ENCODE measurements around the gene CDC42EP1. TPM values are rescaled to one million over a fixed set of nuclear protein-coding genes. Genes with fewer than 3 reads are reported as not detected.
A peak's percentile ranks its signal among the peaks of the same experiment; 100 is the strongest.

CDC42EP1 gene
- total and polyA plus RNA-seq, 8 donors = 30.8 to 84.3 (median 49.8) TPM

- TF ChIP-seq CTCF (IDR thresholded peaks at IDR 0.05) = no peak
- H3K9me3 ChIP-seq = no peaks in the 10 kb centered on the region
- peak in 2 of 4 donors; percentile 50 to 81 for DNase-seq
- H3K4me1 ChIP-seq = peaks cover 0 to 21% of the 10 kb centered on the region in 2 donors
- intact Hi-C loops (cut with DNase I) = no loop called here
- H3K4me3 ChIP-seq = peak within 1 kb of the TSS; percentile 48 to 52
- no peaks in the 10 kb centered on the region for H3K36me3 ChIP-seq
- peak within 1 kb of the TSS in 1 of 2 donors; percentile 71 for H3K27ac ChIP-seq
- peak; percentile 69 for ATAC-seq
- peaks cover 7 to 44% of the 10 kb centered on the region in 2 donors for H3K27me3 ChIP-seq
Observed at GRCh38 chr22:37519268-37520195, 40.7 kb upstream of the CDC42EP1 start, which contains the start of gene CARD10. TSS of gene CARD10 (minus strand) at chr22:37519415. CDS start at chr22:37519200, 215 bp downstream.

GRCh38 chr22:37520776-37521191, 39.5 kb upstream of the CDC42EP1 start:
- ATAC-seq = no peak

GRCh38 chr22:37521236-37521739, 39.0 kb upstream of the CDC42EP1 start:
- Histone ChIP-seq H3K36me3 (no peaks in the 10 kb centered on the region), H3K4me1 (peaks cover 4 to 28% of the 10 kb centered on the region in 2 donors), H3K4me3 (no peak overlapping the region), H3K27me3 (peaks cover 7 to 44% of the 10 kb centered on the region in 2 donors), H3K27ac (no peak overlapping the region), H3K9me3 (no peaks in the 10 kb centered on the region)
- no peak for TF ChIP-seq CTCF (IDR thresholded peaks at IDR 0.05)
- DNase-seq = peak in 1 of 4 donors; percentile 35
- ATAC-seq = no peak
- intact Hi-C loops (cut with DNase I) = no loop called here

More at GRCh38 chr22:37520776-37521191, 39.5 kb upstream of the CDC42EP1 start:
- peak in 1 of 4 donors; percentile 38 for DNase-seq
- Histone ChIP-seq H3K36me3 (no peaks in the 10 kb centered on the region), H3K4me3 (no peak overlapping the region), H3K27ac (no peak overlapping the region), H3K9me3 (no peaks in the 10 kb centered on the region), H3K4me1 (peaks cover 4 to 28% of the 10 kb centered on the region in 2 donors), H3K27me3 (peaks cover 7 to 44% of the 10 kb centered on the region in 2 donors)
- no peak for TF ChIP-seq CTCF (IDR thresholded peaks at IDR 0.05)
- intact Hi-C loops (cut with DNase I) = no loop called here

GRCh38 chr22:37522482-37522881, 37.8 kb upstream of the CDC42EP1 start:
- Histone ChIP-seq H3K9me3 (no peaks in the 10 kb centered on the region), H3K4me1 (peaks cover 4 to 28% of the 10 kb centered on the region in 2 donors), H3K36me3 (no peaks in the 10 kb centered on the region), H3K27me3 (peaks cover 7 to 42% of the 10 kb centered on the region in 2 donors), H3K4me3 (no peak overlapping the region), H3K27ac (no peak overlapping the region)
- intact Hi-C loops (cut with DNase I) = no loop called here
- DNase-seq (no peak), ATAC-seq (no peak)
- TF ChIP-seq CTCF (IDR thresholded peaks at IDR 0.05) = no peak

Data from left lung (tissue), 10 donors.